HG03432 (cell line): ENCODE results near the gene SNPH.
"Not testable (repeated sequence)": the region's sequence is repeated elsewhere in the genome, so short reads cannot be mapped to it uniquely, and the experiment has no call there.

Experiments used
- ATAC-seq: cut with Tn5 transposase; IDR thresholded peaks from one replicate; pipeline ENCODE4 v1.9.1; 2021; ENCODE audit warnings: mild to moderate bottlenecking, moderate library complexity; ENCODE audit not compliant: unreplicated experiment

SNPH gene

DNA sequence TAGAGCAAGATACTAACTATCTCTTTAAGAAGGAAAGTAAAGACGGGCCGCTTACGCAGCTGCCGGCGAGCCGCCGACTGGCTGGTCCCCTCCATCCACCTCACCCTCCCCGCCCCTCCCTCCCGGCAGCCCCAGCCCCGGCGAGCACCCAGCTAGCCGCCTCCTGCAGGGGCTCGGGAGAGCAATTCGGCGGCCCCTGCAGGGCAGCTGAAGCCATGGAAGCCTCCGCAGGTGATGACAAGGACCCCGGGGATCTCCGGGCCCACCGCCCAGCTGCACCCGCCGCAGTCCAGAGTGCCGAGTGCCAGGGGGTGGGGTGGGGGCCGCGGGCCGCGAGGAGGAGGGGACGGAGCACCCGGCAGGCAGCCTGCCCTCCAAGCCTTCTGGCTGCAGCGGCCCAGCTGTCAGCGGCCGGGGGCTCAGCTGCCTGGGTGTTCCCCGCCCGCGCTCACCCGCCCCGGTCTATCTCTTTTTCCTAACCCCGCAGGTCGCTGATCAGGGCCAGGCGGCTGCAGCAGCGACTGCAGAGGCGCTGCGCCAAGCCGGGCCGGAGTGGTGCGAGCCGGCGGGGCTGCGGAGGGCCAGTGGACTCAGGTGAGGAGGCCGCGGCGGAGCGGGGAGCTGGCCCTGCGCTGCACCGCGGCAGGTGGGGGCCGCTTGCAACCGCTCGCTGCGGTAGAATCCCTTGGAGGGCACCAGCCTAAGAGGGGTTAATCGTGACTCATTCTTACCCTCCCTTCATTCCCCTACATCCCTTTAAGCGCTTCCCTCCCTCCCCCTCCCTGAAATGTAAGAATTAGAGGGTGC, at the start of gene SNPH:
TSS of gene SNPH (plus strand) at position 128 of the 807 bp plus-strand sequence. CDS start 29,946 bp downstream, outside the sequence.
- ATAC-seq, result peak; percentile 63

GRCh38 chr20:1216527-1217427, 49.3 kb upstream of the SNPH start:
- ATAC-seq, result not testable (repeated sequence)

DNA sequence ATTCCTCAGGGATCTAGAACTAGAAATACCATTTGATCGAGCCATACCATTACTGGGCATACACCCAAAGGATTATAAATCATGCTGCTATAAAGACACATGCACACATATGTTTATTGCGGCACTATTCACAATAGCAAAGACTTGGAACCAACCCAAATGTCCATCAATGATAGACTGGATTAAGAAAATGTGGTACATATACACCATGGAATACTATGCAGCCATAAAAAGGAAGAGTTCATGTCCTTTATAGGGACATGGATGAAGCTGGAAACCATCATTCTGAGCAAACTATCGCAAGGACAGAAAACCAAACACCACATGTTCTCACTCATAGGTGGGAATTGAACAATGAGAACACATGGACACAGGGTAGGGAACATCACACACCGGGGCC, 43.3 kb upstream of the SNPH start:
- ATAC-seq, result not testable (repeated sequence)

- ATAC-seq, result no peak
These were observed 41.7 kb upstream of the SNPH start for GRCh38 chr20:1224205-1224890.

DNA sequence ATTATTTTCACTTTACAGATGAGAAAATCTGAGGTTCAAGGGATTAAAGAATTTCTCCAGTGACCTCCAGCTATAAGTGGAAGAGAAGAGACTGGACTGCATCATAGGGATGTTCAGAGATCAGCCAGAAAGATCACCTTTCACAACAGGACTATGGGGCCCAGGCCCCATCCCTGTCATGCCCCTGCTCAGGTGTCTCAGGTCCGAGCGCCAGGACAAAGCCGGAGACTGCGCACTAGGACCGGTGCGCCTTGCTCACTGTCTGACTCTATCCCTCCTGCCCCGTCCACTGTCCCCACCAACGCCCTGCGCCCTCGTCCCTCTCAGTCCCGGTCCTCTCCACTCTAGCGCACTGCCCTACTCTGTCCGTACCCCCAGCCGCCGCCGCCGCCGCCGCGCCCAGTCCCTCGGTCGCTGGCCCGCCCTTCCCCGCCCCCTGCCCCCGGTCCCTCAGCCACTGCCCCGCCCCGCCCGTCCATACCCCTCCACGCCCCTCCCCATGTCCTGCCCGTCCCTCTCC, 40.8 kb upstream of the SNPH start:
- ATAC-seq, result no peak

GRCh38 chr20:1225783-1226654, 40.1 kb upstream of the SNPH start, which contains the start of gene RAD21L1:
RAD21L1 (plus strand) TSS chr20:1226044; CDS start chr20:1228454, 2,410 bp downstream.
- ATAC-seq, result no peak

DNA sequence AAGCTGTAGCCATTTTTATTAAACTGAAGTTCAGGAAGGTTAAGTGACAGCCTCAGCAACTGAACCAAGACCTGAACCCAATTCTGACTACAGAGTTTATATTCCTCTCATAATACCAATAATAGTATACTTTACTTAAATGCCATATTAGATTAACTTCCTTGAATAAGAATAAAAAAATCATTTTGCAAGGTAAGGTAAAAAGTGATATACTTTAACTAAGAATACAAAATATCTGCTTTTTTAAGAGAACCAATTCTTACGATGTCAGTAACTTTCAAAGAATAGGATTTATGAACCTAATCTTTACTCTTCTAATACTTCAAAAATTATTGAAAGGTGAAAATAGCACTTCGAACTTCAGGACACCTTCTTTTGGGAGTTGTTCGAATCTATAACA, 36.6 kb upstream of the SNPH start:
- no peak for ATAC-seq

DNA sequence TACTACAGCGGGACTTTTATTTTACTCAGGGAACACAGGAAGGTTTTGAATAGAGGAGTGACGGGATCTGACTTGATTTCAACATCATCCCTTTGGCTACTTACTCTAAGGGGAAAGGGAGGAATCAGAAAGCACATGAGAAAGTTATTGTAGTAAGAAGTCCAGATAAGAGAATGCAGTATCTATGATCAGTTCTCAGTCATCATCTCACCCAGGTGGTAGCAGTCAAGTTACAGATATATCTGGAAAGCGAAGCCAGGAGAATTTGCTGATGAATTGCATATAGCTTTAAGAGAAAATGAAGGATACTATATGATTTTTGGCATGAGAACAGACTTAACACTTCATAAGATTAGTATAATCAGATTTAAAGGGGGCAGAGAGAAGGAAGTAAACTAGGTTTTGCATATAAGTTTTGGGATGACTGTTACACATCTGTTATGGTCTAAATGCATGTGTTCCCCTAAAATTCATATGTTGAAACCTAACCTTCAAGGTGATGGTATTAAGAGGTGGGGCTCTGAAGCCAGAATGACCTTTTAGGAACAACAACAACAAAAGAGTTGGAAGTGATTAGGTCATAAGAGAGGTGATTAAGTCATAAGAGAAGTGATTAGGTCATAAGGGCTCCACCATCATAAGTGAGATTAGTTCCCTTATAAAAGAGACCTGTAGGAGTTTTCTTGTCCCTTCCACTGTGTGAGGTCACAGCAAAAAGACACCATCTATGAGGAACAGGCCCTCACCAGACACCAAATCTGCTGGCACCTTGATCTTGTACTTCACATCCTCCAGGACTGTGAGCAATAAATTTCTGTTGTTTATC, 33.6 kb upstream of the SNPH start:
- no peak for ATAC-seq

GRCh38 chr20:1240549-1240948, 25.5 kb upstream of the SNPH start:
- no peak for ATAC-seq

- no peak for ATAC-seq
These were observed 24.6 kb upstream of the SNPH start for GRCh38 chr20:1241456-1241855.

- ATAC-seq, result no peak
These were observed 24.0 kb upstream of the SNPH start for GRCh38 chr20:1242099-1242498.

DNA sequence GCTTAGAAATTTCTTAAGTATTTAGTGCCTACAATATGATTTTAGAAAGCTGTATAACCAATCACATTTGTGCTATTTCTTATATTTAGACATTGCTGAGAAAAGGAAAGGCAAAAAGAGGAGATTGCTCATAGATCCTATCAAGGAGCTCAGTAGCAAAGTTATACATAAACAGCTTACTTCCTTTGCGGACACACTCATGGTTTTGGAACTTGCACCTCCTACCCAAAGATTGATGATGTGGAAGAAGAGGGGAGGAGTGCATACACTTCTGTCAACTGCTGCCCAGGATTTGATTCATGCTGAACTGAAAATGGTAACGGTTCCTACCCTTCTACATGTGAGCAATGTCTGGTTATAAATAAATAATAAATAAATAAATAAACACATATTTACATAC, 23.6 kb upstream of the SNPH start:
- no peak for ATAC-seq

GRCh38 chr20:1245578-1245977, 20.5 kb upstream of the SNPH start:
- no peak for ATAC-seq

DNA sequence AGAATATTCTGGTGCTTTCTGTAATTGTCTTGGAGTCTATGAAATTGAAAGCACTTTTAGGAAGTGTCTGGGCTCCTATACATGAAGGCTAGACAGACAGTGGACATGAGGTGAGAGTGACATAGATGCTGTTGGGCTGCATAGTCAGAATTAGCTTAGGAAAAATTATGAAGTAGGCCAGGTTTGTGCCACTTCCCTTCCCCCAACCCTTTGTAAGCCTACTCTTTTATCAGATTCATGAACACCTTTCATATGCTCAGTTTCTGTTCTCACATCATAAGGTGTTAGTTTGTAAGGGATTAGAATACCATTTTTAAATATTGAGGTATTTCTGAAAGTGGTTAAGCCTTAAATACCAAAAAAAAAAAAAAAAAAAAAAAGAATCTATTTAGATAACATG, 18.4 kb upstream of the SNPH start:
- ATAC-seq, result no peak

DNA sequence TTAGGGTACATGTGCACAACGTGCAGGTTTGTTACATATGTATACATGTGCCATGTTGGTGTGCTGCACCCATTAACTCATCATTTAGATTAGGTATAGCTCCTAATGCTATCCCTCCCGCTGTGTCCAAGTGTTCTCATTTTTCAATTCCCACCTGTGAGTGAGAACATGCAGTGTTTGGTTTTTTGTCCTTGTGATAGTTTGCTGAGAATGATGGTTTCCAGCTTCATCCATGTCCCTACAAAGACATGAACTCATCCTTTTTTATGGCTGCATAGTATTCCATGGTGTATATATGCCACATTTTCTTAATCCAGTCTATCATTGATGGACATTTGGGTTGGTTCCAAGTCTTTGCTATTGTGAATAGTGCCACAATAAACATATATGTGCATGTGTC, 15.8 kb upstream of the SNPH start:
- ATAC-seq, result not testable (repeated sequence)

GRCh38 chr20:1252416-1252815, 13.7 kb upstream of the SNPH start:
- ATAC-seq, result no peak

- ATAC-seq, result no peak
These were observed 11.8 kb upstream of the SNPH start for GRCh38 chr20:1254254-1254653.

- no peak for ATAC-seq
These were observed 10.4 kb upstream of the SNPH start for GRCh38 chr20:1255675-1256074.

GRCh38 chr20:1263853-1264252, 2.2 kb upstream of the SNPH start:
- ATAC-seq, result no peak
